Parathyroid adenoma (tissue), 2 donors: ENCODE data around the gene TTC39C.

Source experiments
- H2AFZ ChIP-seq: fragments of 300-600 bp; sonication (generic); one replicate; pipeline ENCODE4 v1.7.0; 2017; ENCODE audit warnings: antibody characterized with exemption, mild to moderate bottlenecking
- H3K27ac ChIP-seq: fragments of 300-600 bp; sonication (generic); one replicate; pipeline ENCODE4 v1.7.0; 2017
- H3K27me3 ChIP-seq: fragments of 300-600 bp; sonication (generic); one replicate; pipeline ENCODE4 v1.7.0; 2017; ENCODE audit warnings: low read length; ENCODE audit not compliant: control insufficient read depth, insufficient read depth
- H3K36me3 ChIP-seq: fragments of 300-600 bp; sonication (generic); one replicate; pipeline ENCODE4 v1.7.0; 2017; ENCODE audit warnings: low read length; ENCODE audit not compliant: control insufficient read depth, insufficient read depth
- H3K4me1 ChIP-seq: fragments of 300-600 bp; sonication (generic); one replicate; pipeline ENCODE4 v1.7.0; 2017; ENCODE audit warnings: control low read depth
- H3K4me2 ChIP-seq: fragments of 300-600 bp; sonication (generic); one replicate; pipeline ENCODE4 v1.7.0; 2017; ENCODE audit warnings: low read length
- H3K4me3 ChIP-seq: fragments of 300-600 bp; sonication (generic); one replicate; pipeline ENCODE4 v1.7.0; 2017; ENCODE audit warnings: low read depth, low read length
- H3K79me2 ChIP-seq: fragments of 300-600 bp; sonication (generic); one replicate; pipeline ENCODE4 v1.7.0; 2017; ENCODE audit warnings: control low read depth
- H3K9ac ChIP-seq: fragments of 300-600 bp; sonication (generic); one replicate; pipeline ENCODE4 v1.7.0; 2017; ENCODE audit warnings: mild to moderate bottlenecking
- H3K9me3 ChIP-seq: fragments of 300-600 bp; sonication (generic); one replicate; pipeline ENCODE4 v1.7.0; 2017; ENCODE audit warnings: low read length; ENCODE audit not compliant: control insufficient read depth
- CTCF ChIP-seq: fragments of 300-600 bp; sonication (generic); IDR thresholded peaks from one replicate; pipeline ENCODE4 v1.7.0; 2017; ENCODE audit warnings: antibody characterized with exemption, mild to moderate bottlenecking
- donor health status: primary hyperparathyroidism.

The TTC39C gene

DNA sequence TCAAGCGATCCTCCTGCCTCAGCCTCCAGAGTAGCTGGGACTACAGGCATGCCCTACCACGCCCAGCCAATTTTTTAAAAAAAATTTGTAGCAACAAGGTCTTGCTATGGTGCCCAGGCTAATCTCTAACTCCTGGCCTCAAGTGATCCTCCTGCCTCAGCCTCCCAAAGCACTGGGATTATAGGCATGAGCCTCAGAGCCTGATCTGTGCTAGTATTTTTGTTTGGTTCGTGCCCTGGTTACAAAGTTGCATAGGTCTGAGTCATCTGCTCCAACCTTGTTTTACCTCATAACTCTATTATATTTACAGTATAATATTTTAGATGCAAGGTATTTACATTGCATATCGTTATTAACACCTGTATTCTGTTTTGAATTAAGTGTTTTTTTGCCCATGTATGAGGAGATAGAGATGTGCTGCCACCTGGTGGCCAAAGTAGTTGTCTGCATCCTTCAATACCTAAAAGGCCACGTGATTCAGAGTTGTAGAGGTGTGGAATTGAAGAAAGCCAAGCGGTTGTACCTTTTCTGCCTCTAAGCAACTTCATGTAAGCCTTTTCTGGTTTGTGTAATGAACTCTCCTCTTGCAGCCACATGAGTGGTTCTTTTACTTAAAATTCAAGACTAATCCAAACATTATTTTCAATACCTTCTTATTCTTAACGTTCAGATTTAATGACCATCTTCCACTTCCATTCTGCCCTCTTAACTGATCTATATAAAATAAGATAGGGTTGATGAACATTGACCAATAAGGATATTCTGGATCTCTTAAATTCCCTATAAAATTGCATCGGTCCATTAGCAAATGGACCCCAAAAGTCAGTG lies 104.4 kb downstream of the TTC39C start:
- Histone ChIP-seq H3K36me3 (no peaks in the 10 kb centered on the region), H3K4me2 (no peak overlapping the region), H3K4me1 (no peaks in the 10 kb centered on the region), H2AFZ (no peak overlapping the region), H3K27me3 (no peaks in the 10 kb centered on the region), H3K9me3 (no peaks in the 10 kb centered on the region), H3K79me2 (no peaks in the 10 kb centered on the region), H3K9ac (no peak overlapping the region), H3K27ac (no peak overlapping the region), H3K4me3 (no peak overlapping the region)
- TF ChIP-seq CTCF: peak; percentile 95

DNA sequence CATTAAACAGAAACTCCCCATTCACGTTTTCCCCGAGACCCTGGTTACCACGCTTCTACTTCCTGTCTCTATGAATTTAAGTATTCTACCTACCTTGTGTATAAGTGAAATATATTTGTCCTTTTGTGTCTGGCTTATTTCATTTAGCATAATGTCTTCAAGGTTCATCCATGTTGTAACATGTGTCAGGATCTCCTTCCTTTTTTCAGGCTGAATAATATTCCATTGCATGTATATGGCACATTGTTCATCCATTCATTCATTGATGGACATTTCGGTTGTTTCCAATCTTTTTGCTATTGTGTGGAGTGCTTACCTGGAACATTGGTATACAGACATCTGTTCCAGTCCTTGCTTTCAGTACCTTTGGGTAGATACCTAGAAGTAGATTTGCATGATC lies 106.1 kb downstream of the TTC39C start:
- TF ChIP-seq CTCF: no peak

GRCh38 chr18:24121625-24122024 lies 107.1 kb downstream of the TTC39C start:
- no peak overlapping the region for H3K4me2 ChIP-seq
- TF ChIP-seq CTCF: no peak
- H3K9ac ChIP-seq: no peak overlapping the region
- H3K79me2 ChIP-seq: no peaks in the 10 kb centered on the region
- H3K36me3 ChIP-seq: no peaks in the 10 kb centered on the region
- H3K9me3 ChIP-seq: no peaks in the 10 kb centered on the region
- H3K4me1 ChIP-seq: no peaks in the 10 kb centered on the region
- no peak overlapping the region for H2AFZ ChIP-seq
- no peaks in the 10 kb centered on the region for H3K27me3 ChIP-seq
- no peak overlapping the region for H3K4me3 ChIP-seq
- no peak overlapping the region for H3K27ac ChIP-seq

More for the DNA sequence above, 106.1 kb downstream of the TTC39C start:
- no peaks in the 10 kb centered on the region for H3K36me3 ChIP-seq
- H3K4me1 ChIP-seq: no peaks in the 10 kb centered on the region
- no peaks in the 10 kb centered on the region for H3K27me3 ChIP-seq
- H3K4me3 ChIP-seq: no peak overlapping the region
- H3K27ac ChIP-seq: no peak overlapping the region
- H3K9ac ChIP-seq: no peak overlapping the region
- H3K9me3 ChIP-seq: no peaks in the 10 kb centered on the region
- no peak overlapping the region for H3K4me2 ChIP-seq
- H3K79me2 ChIP-seq: no peaks in the 10 kb centered on the region
- H2AFZ ChIP-seq: no peak overlapping the region

- H3K4me1 ChIP-seq: no peaks in the 10 kb centered on the region
- H2AFZ ChIP-seq: no peak overlapping the region
- H3K27ac ChIP-seq: no peak overlapping the region
- H3K79me2 ChIP-seq: no peaks in the 10 kb centered on the region
- H3K27me3 ChIP-seq: no peaks in the 10 kb centered on the region
- no peak overlapping the region for H3K4me2 ChIP-seq
- no peak overlapping the region for H3K9ac ChIP-seq
- H3K4me3 ChIP-seq: no peak overlapping the region
- H3K9me3 ChIP-seq: no peaks in the 10 kb centered on the region
- no peak for TF ChIP-seq CTCF
- H3K36me3 ChIP-seq: no peaks in the 10 kb centered on the region
Measured at GRCh38 chr18:24126155-24126961, 111.8 kb downstream of the TTC39C start.
